Activated naive CD4-positive, alpha-beta T cell treated with anti-CD3 and anti-CD28 coated beads, Interleukin-2, amount 50 U/mL, for 72 hours (primary cell): Measurements from ENCODE around the gene SC5D. TPM values are rescaled to one million over a fixed set of nuclear protein-coding genes. Genes with fewer than 3 reads are reported as not detected.

Experiments used
- ATAC-seq, 2 donors: fragments of 150-1000 bp; cut with Tn5 transposase; 2 replicates each; pipeline ENCODE4 v1.10.0; 2021; ENCODE audit warnings: mild to moderate bottlenecking in 2 of 2, moderate library complexity in 2 of 2
- DNase-seq, 2 donors: peaks; one replicate each; pipeline ENCODE4 v3.0.0; 2021 to 2022; ENCODE audit warnings: low spot score in 2 of 2
- H3K27ac Mint-ChIP-seq, 2 donors: one replicate each; pipeline ENCODE4 v1.8.0; 2022; ENCODE audit warnings: mild to moderate bottlenecking in 2 of 2, mixed read lengths in 2 of 2
- H3K36me3 Mint-ChIP-seq, 2 donors: one replicate each; pipeline ENCODE4 v1.8.0; 2022; ENCODE audit warnings: mixed read lengths in 2 of 2
- H3K9me3 Mint-ChIP-seq, 2 donors: one replicate each; pipeline ENCODE4 v1.8.0; 2022; ENCODE audit warnings: mixed read lengths in 2 of 2
- total RNA-seq, 2 donors: library from RNA; stranded (reverse); gene quantifications; one replicate each; pipeline ENCODE4 v1.2.3, GENCODE V29; 2022

The SC5D gene
- total RNA-seq, 2 donors from 2014 or later, result 19.5 to 37.2 TPM

DNA sequence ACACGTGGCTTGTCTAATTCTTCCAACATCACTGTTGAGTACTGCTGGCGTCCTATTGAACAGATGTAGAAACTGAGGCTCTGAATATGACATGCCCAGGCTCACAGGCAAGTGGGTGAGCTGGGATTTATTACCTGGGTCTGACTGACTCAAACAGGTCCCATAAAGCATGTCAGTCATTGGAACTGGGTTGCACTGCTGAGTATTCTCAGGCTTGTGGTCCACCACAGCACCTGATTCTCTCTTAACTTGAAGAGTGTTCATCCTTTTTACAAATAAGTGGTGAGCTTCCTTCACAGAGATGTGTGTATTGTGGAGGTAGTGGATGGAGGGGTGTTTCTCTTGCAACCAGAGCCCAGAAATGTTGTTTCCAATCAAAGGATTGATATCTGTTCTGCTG is 44.5 kb downstream of the SC5D start:
- DNase-seq (peak in 1 of 2 donors; percentile 16), ATAC-seq (peak; percentile 69 to 84)
- H3K27ac Mint-ChIP-seq, result no peak overlapping the region
- H3K9me3 Mint-ChIP-seq, result no peaks in the 10 kb centered on the region
- H3K36me3 Mint-ChIP-seq, result no peaks in the 10 kb centered on the region

DNA sequence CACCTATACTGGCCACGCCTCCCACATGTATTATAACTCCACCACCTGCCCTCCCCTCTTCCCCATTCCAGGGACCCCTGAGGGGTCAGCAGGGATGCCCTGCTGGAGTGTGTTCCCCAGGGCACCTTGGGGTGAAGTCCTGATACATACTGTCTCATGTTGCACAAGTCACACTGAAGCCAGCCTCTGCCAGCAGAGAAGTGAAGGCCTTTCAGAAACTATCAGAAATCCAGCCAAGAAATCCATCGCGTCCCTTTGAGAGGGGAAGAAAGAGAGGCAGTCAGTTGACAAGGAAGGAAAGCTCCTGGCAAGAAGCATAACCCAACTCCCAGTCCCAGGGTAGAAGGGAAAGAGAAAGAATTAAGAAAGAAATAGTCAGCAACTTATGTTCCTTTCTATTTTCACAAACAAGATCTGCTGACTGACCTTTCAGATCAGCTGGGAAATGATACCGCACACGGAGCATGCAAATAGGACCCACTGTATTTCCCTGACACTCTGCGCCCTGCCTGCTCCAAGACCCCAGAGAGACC is 45.2 kb downstream of the SC5D start:
- DNase-seq, result no peak
- no peak for ATAC-seq
- Mint-ChIP-seq H3K36me3 (no peaks in the 10 kb centered on the region), H3K9me3 (no peaks in the 10 kb centered on the region), H3K27ac (peak overlapping the region in 1 of 2 donors; percentile 76)

DNA sequence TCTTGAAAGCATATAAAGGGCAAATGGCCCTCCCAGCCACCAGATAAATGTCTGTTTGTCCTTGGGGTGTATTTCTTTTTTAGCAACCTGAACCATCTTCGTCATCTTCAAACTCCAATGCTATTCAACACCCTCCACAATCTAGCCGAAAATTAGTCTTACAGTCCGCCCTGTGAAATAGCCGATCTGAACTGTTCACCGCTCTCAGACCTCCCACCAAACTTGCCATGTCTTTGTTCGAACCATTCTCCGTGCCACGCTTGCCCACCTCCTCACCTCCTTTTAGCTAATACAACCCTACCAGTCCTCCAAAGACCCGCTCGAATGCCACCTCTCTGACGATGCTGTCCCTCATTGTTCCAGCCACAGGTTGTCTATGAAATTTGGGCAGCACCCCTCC is 46.0 kb downstream of the SC5D start:
- ATAC-seq, result no peak
- DNase-seq, result no peak
- no peaks in the 10 kb centered on the region for H3K36me3 Mint-ChIP-seq
- peak overlapping the region in 1 of 2 donors; percentile 13 for H3K27ac Mint-ChIP-seq
- H3K9me3 Mint-ChIP-seq, result no peaks in the 10 kb centered on the region

DNA sequence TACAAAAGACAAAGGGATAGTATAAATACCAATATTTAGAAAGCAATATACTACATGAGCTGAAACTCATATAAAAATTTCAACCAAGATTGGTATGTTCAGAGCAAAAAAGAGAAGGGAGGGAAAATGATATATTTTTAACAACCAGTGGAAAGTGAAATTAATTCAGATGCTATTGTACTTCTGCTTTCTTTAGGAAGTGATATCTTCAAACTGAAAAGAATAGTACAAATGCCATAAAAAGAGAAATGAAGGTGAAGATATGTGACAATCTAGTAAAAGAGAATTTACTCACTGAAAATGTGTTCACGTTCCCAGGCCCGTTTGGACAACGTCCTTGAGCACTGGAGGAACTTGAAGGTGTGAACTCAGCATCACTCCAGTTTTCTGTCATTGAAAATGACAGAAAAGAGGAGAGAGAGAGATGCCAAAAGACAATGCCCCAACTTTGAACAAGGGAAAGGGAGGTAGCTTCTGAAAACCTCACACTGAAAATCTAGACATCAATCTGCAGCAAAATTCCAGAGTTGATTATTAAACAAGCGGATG is 47.5 kb downstream of the SC5D start:
- Mint-ChIP-seq H3K36me3 (peaks cover 0 to 5% of the 10 kb centered on the region in 2 donors), H3K9me3 (peaks cover 0 to 5% of the 10 kb centered on the region in 2 donors), H3K27ac (no peak overlapping the region)
- no peak for ATAC-seq
- no peak for DNase-seq

DNA sequence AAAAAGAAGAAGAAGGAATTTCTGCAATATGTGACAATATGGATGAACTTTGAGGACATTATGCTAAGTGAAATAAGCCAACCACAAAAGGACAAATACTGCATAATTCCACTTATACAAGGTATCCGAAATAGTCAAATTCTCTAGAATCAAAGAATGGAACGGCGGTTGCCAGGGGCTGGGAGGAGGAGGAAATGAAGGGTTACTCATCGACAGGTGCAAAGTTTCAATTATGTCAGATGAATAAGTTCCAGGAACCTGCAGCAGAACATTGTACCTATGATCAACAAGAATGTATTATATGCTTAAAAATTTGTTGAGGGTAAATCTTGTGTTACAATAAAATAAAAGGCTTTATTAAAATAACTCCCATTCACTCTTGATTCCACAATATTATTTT is 49.0 kb downstream of the SC5D start:
- Mint-ChIP-seq H3K36me3 (peaks cover 0 to 5% of the 10 kb centered on the region in 2 donors), H3K27ac (no peak overlapping the region), H3K9me3 (peaks cover 0 to 5% of the 10 kb centered on the region in 2 donors)
- DNase-seq, result peak in 1 of 2 donors; percentile 25
- ATAC-seq, result peak; percentile 71 to 82

DNA sequence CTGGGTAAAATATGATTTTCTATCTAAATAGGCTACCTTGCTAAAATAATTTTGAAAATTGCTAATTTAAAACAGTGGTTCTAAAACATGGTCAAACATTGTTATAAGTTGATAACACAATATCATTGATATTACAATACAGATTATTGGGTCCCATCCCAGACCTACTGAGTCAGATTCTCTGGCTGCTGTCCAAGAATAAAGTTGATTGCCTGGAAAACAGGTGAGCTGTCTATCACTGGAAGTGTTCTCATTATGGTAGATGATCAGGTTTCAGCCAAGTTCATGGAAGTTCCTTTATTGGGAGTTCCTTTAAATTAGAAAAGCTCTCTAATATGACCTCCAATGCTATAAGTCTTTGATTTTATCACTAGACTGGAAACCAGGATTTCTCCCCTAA is 52.3 kb downstream of the SC5D start:
- no peak overlapping the region for H3K27ac Mint-ChIP-seq
- H3K36me3 Mint-ChIP-seq, result peaks cover 0 to 5% of the 10 kb centered on the region in 2 donors
- H3K9me3 Mint-ChIP-seq, result peaks cover 0 to 5% of the 10 kb centered on the region in 2 donors
- no peak for ATAC-seq
- no peak for DNase-seq

DNA sequence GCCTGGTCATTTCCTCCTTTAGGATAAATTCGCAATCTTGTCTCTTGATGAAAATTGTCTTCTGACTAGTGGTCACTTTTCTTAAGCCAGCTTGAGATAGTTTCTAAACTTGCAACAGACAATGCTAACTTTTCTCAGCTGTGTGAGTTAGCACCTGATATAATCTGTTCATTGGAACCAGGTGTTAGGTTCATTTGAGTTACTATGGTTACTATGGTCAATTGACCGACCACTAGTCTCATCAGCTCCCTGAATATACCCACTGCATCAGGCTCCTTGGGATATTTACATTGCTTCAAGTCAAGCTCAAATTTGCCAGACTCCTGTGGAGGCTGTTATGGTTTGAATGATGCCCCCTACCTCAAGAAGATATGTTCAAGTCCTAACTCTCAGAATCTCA is 54.5 kb downstream of the SC5D start:
- ATAC-seq (no peak), DNase-seq (no peak)
- H3K9me3 Mint-ChIP-seq, result peaks cover 0 to 5% of the 10 kb centered on the region in 2 donors
- H3K36me3 Mint-ChIP-seq, result peaks cover 0 to 5% of the 10 kb centered on the region in 2 donors
- H3K27ac Mint-ChIP-seq, result no peak overlapping the region

DNA sequence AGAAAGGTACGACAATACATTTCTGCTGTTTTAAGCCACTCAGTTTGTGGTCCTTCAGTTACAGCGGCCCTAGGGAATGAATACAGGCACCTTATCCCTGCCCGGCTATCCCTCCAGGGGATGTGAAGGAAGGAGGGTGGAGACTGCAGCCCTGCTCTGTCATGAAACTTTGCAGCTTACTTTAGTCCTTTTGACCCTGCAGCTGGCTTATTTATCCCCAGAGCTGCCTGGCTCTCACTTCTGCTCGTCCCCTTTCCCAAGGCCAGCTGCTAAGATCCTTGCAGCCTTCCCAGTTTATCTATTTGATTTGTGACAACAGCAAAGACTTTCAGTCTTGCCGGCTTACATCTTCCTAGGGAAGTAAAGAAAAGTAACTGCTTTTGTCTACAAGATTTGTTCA is 55.2 kb downstream of the SC5D start:
- Mint-ChIP-seq H3K9me3 (peaks cover 0 to 5% of the 10 kb centered on the region in 2 donors), H3K36me3 (peaks cover 0 to 5% of the 10 kb centered on the region in 2 donors), H3K27ac (no peak overlapping the region)
- no peak for ATAC-seq
- DNase-seq, result no peak

DNA sequence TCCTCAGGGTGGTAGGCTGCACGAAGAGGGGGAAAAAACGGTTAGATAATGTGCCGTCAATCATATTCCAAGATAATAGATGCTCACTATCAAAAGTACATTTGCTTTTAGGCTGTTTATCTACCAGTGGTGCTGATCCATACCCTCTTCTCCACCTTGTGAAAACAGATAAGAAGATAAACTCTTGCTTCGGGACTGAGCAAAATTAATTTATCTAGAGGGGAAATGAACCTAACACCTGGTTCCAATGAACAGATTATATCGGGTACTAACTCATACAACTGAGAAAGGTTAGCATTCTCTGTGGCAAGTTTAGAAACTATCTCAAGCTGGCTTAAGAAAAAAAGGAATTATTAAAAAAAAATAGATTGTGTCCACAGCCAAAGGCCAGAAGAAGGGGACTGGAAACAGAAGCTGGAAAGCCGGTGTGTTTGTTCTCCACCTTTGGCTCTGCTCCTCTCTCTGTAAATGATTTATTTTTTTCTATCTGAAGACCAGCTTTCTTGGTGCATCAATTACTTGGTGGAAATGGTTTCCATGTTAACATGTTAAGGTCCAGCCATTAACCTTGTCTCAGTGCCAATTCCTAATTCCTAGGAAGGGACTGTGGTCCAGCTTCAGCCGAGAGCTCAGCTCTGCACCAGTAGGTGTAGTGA is 55.8 kb downstream of the SC5D start:
- no peak for DNase-seq
- ATAC-seq, result no peak
- Mint-ChIP-seq H3K9me3 (peaks cover 0 to 5% of the 10 kb centered on the region in 2 donors), H3K36me3 (peaks cover 0 to 5% of the 10 kb centered on the region in 2 donors), H3K27ac (no peak overlapping the region)

DNA sequence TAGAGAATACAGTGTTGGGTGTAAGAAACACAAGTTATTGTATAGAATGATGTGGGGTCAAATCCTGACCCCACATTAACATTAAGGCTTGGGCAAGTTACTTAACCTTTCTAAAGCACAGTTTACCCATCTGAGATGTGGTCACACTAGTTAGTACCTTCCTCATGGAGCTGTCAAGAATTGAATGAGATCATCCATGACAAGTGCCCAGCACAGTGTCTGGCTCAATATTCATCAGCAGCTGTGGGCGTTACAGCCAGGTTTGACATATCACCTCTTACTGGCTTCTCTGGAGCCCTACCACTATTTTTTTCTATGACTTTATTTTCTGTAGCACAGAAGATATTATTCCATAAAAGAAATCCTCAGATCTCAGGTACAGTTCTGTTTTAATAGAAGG is 57.2 kb downstream of the SC5D start:
- H3K36me3 Mint-ChIP-seq, result no peaks in the 10 kb centered on the region
- no peak overlapping the region for H3K27ac Mint-ChIP-seq
- DNase-seq (no peak), ATAC-seq (peak in 1 of 2 donors; percentile 58)
- H3K9me3 Mint-ChIP-seq, result no peaks in the 10 kb centered on the region

DNA sequence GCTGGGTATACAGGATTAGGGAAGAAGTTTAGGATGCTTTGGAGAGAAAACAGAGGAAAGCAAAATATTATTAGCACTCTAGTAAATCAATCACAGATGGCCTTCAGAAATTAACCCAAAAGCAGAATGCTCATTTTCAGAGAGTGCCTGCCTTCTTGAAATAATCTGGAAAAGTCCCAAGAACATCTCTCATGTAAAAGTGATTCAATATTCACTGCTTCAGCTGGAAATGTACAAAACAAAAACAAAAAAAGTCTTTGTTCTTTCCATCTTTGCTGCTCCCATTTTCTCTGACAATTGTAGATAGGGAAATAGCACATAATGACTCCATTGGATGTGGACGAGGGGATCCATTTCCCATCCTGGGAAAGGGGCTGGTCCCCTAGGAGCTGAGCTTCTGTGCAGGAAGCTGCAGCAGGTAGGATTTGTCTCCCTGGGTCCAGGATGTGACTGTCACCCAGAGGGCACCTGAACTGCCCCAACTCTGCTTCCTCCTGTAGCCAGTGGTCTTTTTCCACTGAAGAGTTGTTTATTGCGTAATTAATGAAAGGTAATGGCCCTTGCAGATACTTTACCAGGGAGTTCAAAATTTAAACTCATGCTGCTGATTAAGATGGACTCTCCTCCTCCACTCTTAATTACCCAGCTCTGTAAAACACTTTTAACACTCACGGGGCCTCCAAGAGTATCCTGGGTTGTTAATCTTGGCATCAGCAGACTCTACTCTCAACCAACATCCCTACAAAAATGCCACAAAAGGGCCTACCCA is 57.9 kb downstream of the SC5D start:
- Mint-ChIP-seq H3K36me3 (no peaks in the 10 kb centered on the region), H3K9me3 (no peaks in the 10 kb centered on the region), H3K27ac (no peak overlapping the region)
- no peak for ATAC-seq
- no peak for DNase-seq

DNA sequence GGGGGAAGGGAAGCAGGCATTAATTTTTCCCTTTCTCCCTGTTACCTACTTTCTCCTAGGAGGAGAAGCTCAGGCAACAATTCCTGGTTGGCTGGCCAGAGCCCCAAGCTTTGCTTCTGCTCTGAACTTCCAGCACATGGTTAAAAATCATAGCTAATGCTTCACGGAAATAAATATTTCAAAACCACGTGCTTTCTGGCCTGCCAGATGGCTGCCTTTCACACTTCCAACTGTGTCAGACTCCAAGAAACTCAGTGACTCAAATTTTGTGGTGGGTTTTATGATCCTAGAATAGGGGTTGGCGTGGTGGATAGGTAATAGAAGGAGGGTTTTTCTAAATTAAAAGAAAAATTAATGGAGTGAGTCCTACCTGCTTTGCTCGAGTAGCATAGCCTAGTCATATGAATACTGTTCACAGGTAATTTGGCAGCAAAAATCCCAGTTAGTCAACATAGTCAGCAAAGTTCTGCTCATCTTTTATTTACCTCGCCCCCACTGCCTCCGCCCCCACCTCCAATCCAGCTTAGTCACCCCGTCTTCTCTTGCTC is 58.6 kb downstream of the SC5D start:
- Mint-ChIP-seq H3K9me3 (no peaks in the 10 kb centered on the region), H3K27ac (no peak overlapping the region), H3K36me3 (peaks cover 0 to 6% of the 10 kb centered on the region in 2 donors)
- DNase-seq (no peak), ATAC-seq (no peak)

DNA sequence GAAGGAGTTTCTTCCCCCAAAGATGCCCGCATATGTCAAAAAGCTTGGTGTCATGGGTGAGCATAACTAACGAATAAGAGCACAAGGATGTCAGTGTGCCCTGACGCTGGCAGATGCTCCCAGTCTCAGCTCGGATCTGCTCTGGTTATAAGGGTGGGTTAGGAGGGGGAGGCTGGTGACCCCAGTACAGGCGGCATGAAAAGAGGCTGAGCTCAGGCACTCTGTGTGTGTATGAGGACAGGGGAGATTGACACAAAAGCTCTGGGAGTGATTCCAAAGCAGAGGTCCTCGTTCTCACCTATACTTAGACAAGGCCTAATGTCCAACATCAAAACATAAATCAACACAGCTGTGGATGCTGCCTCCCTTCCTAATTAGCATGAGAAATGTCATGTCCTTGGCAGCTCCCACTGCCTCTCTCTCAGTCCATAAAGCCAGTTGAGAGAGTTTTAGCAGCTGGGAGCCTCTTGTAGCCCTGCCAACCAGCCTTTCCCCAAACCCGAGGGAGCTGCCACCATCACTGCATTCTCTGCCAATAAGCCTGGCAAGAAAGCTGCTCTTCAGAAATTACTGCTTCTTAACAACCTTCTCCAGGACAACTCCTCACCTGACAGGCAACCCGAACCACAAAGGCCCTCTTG is 59.8 kb downstream of the SC5D start:
- Mint-ChIP-seq H3K36me3 (peaks cover 0 to 14% of the 10 kb centered on the region in 2 donors), H3K9me3 (no peaks in the 10 kb centered on the region), H3K27ac (no peak overlapping the region)
- ATAC-seq (no peak), DNase-seq (no peak)

DNA sequence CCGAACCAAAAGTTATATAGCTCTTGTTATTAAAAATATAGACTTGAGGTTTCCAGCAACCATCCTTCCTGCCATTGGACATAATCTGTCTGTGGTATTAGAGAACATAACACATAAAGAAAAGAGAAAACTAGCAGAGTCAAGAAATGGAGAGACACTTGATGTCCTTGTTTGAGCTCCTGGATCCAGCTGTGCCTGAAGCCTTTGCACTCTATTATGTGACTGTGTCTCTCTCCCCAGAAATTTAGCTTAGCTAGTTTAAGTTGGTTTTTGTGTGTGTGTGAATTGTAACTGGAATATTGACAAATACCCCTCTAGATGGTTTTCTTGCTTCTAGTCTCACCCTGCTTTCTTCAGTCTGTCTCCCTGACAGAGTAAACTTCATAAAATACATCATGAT is 61.6 kb downstream of the SC5D start:
- H3K36me3 Mint-ChIP-seq, result peaks cover 0 to 14% of the 10 kb centered on the region in 2 donors
- DNase-seq, result no peak

DNA sequence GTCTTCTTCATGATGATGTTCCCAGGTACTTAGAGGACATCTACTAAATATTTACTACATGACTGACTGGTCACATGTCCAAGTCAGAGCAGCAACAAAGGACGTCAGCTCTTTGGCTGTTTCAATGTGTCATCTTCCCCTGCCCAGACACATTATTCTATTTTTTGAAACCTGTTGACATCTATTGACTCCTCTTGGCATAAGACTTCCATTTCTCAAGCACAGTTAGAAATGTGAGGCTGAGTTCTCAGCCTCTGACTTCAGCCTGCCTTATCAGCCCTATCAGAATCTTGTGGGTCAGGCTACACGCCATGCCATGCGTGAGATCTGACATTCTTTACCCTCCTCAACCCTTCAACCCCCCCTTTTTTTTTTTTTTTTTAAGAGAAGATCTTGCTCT is 63.8 kb downstream of the SC5D start:
- ATAC-seq (no peak), DNase-seq (no peak)
- no peaks in the 10 kb centered on the region for H3K9me3 Mint-ChIP-seq
- H3K27ac Mint-ChIP-seq, result peak overlapping the region in 1 of 2 donors; percentile 32
- H3K36me3 Mint-ChIP-seq, result peaks cover 0 to 14% of the 10 kb centered on the region in 2 donors

More for the DNA sequence above, 61.6 kb downstream of the SC5D start:
- no peaks in the 10 kb centered on the region for H3K9me3 Mint-ChIP-seq
- H3K27ac Mint-ChIP-seq, result no peak overlapping the region
- no peak for ATAC-seq
